ENCODE measurements around the gene CFAP97. TPM values are rescaled to one million over a fixed set of nuclear protein-coding genes. Genes with fewer than 3 reads are reported as not detected.
"Not testable (repeated sequence)": the region's sequence is repeated elsewhere in the genome, so short reads cannot be mapped to it uniquely, and the experiment has no call there.

CFAP97 gene
- polyA plus RNA-seq, 3 donors = 49.6 to 58.0 (median 52.3) TPM

DNA sequence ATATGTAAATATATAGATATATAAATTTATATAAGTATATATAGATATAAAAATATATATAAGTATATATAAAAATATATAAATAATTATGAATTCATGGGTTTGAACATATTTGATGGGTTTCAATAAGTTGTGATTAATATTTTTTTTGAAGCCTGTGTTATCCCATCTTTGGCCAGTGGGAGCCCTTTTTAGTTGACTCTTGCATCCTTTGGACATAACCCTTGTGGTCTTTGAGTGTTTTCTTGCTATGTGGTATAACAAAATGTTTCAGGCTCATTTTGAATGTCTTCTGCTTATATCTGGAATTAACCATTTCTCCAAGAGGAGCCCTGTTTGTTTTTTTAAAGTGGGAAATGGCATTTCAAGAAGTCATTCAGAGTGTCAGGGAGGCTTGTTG is 20.8 kb upstream of the CFAP97 start:
- no peak for DNase-seq (ENCODE audit: low read depth in 3 of 3, low spot score in 2 of 3)

DNA sequence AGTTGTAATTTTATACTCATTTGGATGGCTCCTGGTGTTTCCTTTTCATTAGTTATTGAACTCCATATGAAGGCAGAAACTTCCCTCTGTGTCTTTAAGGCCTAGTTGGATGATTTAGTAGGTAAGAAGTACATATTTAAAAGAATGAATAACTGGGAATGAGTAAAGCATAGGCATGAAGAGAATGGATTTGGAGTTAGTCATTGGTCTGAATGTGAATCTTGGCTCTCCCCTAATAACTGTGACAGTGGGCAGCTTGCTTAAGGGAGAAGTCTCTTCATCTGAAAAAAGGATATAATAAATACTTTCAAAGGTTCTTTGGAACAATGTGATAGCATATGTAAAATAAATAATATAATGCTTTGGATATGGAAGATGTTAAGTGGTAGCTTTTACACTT is 18.8 kb upstream of the CFAP97 start:
- no peak for DNase-seq (ENCODE audit: low read depth in 3 of 3, low spot score in 2 of 3)

DNA sequence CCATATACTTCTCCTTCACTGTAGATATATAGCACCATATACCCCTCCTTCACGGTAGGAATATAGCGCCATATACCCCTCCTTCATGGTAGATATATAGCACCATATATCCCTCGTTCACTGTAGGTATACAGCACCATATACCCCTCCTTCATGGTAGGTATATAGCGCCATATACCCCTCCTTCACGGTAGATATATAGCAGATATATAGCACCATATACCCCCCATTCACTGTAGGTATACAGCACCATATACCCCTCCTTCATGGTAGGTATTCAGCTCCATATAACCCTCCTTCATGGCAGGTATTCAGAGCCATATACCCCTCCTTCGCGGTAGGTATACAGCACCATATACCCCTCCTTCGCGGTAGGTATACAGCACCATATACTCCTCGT is 18.1 kb upstream of the CFAP97 start:
- no peak for DNase-seq (ENCODE audit: low read depth in 3 of 3, low spot score in 2 of 3)

DNA sequence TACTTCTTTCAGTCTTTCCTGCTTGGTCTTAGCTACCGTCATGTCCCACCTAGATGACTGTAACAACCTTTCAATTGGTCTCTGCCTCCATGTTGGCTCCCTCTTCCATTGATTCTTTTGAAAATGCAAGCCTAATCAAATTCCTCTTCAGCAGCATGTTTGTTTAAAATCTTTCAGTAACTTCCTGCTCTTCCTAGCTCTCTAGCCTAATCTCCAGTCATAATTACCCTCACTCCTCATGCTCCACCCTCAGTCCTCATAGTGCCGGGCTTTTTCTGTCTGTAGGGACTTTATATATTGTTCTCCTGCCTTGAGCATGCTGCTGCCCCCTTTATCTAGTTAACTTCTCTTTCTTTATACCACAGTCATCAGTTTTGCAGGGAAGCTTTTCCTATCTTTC is 17.7 kb upstream of the CFAP97 start:
- no peak for DNase-seq (ENCODE audit: low read depth in 3 of 3, low spot score in 2 of 3)

DNA sequence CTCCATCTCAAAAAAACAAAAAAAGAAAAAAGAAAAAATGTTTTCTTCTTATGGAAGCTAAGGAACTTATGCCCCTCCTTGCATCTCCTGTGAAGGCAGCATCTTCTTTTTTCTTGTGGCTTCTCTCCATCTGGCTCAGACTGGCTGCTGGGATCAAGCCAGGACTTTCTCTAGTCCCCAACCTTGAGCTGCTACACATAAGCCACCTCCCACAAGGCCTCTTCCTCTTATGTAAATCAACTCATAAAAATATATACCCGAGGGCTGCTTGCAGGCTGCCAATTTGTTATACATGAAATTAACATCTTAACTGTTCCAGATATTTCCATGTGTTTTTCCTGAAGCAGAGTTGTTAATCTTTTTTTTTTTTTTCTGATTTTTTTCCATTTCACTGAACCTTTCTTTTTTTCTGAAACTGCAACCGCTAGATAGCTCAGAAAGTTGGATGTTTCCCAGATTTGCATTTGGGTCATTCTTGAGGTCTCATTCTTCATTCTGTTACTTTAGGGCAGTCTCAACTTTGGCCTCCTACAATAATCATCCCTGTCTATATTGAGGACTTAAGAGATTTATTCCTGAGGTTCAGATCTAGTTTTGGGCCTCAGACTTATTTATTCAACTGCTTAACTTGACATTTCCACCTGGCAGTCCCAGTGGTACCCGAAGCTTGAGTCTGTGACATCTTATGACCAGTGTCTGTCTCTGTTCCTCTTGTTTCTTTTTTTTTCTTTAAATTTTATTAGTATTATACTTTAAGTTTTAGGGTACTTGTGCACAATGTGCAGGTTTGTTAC is 15.9 kb upstream of the CFAP97 start:
- no peak for DNase-seq (ENCODE audit: low read depth in 3 of 3, low spot score in 2 of 3)

DNA sequence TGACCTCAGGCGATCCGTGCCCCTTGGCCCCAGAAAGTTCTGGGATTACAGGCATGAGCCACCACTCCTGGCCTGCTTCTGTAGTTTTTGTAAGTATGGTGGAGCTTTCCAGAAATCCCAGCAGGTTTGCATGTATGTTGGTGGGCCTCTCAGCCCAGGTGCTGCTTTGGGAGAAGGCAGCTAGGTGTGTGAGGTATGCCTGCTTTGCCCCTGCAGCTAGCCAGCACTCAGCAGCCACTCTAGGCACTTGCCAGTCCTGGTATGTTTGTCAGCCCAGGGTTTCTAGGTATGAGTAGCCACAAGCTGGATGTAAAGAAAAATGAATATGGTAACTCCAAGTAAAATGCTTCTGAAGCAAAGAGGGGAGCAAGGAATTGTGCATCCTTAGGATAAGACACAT is 14.5 kb upstream of the CFAP97 start:
- DNase-seq (ENCODE audit: low read depth in 3 of 3, low spot score in 2 of 3) = no peak

DNA sequence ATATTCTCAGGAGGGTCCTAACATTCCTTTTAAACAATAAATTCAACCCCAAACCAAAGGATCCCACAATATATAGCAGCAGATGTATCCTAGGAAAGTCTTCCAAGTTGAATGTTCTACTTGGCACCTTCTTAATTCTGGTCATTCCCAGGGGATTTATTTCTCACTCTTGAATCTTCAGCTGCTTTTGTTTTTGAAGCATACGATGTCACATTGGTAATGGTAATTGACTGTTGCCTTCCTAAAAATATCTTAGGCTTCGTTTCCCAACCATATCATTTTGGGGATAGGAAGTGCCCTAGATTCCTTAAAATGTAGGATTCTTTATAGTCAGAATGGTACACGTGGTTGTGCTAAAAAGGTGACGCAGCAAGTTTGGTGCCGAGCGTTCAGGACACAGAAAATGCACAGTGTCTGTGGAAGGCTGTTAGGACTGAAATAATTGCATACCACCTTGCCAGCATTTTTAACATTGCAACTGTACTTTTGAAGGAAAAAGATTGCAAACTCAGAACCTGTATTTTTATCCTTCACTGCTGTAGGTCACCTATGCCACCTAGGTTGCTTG is 13.7 kb upstream of the CFAP97 start:
- DNase-seq (ENCODE audit: low read depth in 3 of 3, low spot score in 2 of 3) = no peak

DNA sequence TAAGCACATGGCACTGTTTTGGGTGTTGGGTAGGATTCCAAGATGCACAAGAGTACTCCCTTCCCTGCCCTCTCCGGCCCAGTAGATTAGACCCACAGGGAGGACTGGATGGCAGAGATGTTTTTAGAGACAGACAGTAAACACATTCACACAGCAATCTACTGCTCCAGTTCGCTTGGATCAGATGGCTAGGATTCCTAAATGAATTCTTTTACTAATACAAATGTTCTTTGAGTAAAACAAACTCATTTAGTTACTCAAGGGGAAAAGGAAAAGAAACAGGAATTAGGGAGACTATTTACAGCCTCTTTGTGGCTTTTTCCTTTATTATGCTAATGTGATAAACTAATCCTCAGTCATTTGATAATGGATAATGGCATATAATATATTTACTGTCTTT is 11.5 kb upstream of the CFAP97 start:
- DNase-seq (ENCODE audit: low read depth in 3 of 3, low spot score in 2 of 3) = no peak

DNA sequence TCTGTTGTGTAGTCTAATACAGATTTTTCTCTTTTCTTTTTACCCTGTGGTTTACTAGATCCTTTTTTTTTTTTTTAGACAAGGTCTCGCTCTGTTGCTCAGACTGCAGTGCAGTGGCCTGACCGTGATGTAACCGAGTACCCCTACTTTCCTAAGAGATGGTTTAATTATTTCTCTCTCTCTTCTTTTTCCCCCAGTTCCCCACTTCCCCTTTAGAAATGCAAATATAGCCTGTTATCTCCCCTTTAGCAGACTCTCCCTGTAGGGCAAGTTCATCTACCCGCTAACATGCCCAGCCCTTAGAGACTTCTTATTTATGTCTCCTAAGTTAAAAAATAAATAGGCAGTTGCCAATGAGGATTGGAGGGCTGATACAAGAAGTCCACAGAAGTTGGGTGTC is 10.1 kb upstream of the CFAP97 start:
- no peak for DNase-seq (ENCODE audit: low read depth in 3 of 3, low spot score in 2 of 3)

DNA sequence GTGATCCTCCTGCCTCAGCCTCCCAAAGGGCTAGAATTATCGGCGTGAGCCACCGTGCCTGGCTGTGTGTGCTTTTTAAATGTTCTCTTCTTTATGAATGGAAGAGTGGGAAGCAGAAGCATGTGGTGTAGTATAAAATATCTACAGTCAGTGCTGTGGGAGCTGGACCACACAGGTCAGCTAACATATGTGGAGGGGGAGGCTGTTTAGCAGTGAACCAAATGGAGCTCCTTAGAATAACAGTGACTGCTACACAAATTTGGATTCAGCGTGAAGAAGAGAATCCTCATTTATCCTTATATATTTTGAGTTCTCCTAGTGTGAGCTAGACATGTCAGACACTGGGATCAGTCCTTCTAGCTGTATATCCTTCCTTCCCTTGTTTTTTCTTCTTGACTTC is 8.8 kb upstream of the CFAP97 start:
- DNase-seq (ENCODE audit: low read depth in 3 of 3, low spot score in 2 of 3) = no peak

DNA sequence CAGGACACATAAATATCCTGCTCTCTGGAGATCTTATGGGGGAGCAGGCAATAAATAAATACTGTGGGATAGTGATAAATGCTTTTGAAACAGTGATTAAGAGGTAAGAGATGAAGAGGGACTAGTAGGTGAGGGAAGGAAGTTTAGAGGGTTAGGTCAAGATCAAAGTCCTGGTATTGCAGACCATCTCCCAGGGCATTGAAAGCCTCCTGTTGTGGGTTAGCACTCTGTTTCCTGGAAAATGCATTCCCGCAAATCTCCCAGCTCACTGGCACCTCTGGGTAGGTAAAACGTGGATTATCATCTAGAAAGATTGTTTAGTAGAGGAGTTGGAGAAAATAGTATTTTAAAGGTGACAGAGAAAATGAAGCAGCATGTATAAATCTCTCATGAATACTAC is 7.8 kb upstream of the CFAP97 start:
- DNase-seq (ENCODE audit: low read depth in 3 of 3, low spot score in 2 of 3) = no peak

DNA sequence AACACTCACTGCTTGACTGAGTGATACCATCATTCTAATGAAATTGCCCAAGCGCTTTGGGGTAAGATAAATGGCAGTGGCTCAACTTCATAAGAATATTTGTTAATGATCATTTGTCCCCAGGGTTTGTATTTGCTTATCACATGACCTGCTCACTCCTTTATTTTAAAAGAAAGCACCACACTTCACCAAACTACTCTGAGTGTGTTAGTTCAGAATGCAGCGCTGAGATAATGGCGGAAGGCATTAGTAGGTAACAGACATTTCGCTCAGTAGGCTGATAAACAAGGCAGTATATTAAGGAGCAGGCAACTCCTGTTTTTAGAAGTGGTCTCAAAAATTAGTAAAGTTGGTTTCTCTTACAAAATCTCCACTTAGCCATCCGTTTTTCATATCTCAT is 7.2 kb upstream of the CFAP97 start:
- DNase-seq (ENCODE audit: low read depth in 3 of 3, low spot score in 2 of 3) = no peak

DNA sequence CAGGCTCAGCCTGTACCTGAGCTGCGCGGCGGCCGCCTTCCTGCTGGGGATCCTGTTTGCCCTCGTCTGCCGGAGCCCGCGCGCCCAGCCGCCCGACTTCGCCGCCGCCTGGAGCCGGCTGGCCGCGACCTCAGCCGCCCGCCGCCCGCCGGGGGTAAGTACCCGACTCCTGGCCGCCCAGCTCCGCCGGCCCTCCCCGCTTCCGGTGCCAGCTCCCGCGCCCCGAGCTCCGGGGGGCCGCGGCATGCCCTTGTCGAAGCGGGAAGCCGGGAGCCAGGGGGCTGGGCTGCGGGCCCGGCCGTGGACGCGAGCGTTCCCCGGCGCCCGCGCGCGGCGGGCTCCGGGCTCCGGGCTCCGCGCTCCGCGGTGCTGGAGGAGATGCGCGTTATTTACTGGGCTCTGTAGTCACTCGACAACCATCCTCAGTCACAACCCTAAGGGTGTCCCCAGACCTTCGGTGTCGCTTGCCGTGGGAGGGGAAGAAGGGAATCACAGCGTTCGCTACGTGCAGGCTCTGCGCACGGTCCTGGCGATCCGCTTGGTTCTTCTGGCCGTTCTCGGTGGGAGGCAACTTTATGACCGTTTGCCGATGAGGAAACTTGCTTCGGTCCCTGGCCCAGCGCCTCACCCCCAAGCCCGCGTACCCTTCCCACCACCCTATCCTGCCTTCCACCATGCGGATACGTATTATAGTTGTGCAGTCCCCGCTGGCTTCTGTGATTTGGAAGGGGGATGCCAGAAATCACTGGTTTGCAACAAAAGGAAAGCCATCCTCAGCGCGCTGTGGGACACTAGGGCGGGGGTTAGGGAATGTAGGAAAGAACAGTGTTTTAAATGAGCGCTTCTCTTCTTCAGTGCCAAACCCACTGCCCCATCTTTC is 6.5 kb upstream of the CFAP97 start:
- no peak for DNase-seq (ENCODE audit: low read depth in 3 of 3, low spot score in 2 of 3)

DNA sequence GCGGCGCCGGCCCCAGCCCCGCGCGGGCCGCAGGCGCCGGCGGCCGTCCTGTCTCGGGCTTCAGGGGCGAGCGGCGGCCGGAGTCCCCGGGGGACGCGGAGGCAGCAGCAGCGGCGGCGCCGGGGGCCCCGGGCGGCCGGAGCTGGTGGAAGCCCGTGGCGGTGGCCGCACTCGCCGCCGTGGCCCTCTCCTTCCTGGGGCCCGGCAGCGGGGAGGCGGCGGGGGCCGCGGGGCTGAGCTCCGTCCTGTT is 6.0 kb upstream of the CFAP97 start:
- not testable (repeated sequence) for DNase-seq (ENCODE audit: low read depth in 3 of 3, low spot score in 2 of 3)

DNA sequence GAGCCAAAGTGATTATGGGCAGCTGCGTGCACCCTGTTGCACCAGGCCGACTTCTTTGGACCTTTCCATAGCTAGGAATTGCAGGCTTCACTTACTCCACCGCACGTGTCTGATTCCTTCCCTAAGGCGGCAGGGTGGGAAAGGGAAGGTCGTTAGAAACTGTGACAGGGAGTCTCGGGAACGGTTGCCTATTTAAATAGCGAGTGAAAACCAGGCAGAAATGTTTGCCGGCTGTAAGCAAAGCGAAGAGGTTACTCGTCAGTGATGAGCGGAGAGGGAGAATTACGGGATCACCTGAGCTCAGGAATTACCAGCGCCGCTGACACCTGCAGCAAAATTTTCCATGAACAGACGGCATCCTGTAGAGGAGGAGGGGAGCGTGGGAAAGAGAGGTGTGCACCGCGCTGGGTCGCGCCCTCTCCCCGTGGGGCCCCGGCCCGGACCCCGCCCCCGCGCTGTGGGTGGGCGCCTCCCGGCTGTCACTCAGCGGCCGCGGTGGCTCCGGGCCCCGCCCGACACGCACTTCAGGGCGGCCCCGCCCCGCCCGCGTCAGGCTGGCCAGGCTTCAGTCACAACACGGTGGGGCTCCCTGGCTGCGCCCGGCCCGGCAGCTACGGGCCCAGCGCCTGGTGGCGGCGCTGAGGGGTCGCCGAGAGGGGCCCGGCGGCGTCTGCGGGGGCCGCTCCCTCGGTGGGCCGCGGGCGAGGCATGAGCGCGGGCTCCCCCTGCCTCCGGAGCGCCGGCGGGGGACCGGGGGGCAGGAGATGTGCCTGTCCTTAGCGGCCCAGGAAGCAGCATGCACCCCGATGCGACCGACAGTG is 5.4 kb upstream of the CFAP97 start, which contains the start of gene SNX25:
Gene SNX25, plus strand, starts transcription at position 568 of the 821 bp plus-strand sequence. Its CDS starts 229 bp downstream, at position 797.
- no peak for DNase-seq (ENCODE audit: low read depth in 3 of 3, low spot score in 2 of 3)

DNA sequence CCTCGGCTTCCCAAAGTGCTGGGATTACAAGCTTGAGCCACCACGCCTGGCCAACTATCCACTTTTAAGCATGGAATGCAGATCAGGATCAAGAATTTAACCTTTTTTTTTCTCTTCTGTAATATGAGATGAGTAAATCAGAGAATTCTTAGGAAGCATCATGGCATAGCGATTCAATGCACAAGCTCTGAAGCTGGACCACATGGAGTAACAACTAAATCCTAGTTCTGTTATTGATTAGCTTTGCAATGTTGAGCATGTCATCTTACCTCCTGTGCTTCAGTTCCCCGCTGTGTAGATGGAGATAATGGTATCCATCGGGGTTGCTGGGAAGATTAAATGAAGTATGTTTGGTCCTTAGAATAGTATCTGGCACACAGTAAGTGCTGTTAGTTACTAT is 3.7 kb upstream of the CFAP97 start:
- DNase-seq (ENCODE audit: low read depth in 3 of 3, low spot score in 2 of 3) = no peak

DNA sequence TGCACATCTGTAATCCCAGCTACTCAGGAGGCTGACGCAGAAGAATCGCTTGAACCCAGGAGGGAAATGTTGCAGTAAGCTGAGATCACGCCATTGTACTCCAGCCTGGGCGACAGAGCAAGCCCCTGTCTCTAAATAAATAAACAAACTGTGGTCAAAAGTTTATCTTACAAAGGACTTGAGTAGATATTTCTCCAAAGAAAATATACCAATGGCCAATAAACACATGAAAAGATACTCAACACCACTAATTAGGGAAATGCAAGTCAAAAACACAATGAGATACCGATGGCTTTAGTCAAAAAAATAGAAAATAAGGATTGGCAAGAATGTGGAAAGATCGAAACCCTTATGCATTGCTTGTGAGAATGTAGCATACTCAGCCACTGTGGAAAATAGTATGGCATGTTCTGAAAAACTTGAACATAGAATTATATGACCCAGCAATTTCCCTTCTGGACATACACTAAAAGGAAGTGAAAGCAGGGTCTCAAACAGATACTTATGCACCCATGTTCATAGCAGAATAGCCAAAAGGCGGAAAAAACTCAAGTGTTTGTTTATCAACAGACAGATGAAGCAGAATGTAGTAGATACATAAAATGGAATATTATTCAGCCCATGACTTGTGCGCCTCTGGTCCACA is 2.0 kb upstream of the CFAP97 start:
- no peak for DNase-seq (ENCODE audit: low read depth in 3 of 3, low spot score in 2 of 3)

DNA sequence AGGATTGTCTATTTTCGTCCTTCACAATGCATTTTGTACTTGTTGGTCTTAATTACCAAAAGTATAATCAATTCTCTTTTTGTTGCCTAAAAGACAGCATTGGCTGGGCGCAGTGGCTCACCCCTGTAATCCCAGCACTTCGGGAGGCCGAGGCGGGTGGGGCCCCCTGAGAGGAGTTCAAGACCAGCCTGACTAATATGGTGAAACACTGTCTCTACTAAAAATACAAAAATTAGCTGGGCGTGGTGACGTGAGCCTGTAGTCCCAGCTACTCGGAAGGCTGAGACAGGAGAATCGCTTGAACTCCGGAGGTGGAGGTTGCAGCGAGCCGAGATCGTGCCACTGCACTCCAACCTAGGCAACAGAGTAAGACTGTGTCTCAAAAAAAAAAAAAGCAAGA is 1.3 kb upstream of the CFAP97 start:
- not testable (repeated sequence) for DNase-seq (ENCODE audit: low read depth in 3 of 3, low spot score in 2 of 3)

DNA sequence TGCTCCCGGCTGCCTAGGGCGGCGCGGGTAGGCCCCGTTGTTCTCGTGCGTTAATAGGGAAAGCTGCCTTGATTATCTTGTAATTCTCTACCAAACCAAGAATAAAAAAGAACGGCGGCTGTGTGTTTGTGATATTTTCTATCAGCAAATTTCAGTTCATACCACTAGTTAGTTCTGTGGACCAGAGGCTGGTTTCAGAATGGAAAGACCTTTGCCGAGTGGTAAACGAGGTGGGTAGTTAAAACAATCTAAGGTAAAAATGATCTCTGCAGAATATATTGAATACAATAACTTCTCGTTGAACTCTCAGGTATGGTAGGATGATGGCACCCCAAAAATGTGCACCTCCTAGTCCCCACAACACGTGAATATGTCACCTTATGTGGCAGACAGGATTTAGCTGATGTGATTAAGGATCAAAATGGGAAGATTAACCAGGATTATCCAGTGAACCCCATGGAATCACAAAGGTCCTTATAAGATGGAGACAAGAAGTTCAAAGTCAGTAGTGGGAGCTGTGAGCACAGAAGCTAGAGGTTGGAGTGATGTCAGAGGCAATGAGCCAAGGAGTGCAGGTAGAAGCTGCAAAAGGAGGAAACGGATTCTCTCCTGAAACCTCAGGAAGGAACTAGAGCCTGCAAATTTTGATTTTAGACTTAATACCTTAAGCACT is 574 bp upstream of the CFAP97 start:
- DNase-seq (ENCODE audit: low read depth in 3 of 3, low spot score in 2 of 3) = no peak

DNA sequence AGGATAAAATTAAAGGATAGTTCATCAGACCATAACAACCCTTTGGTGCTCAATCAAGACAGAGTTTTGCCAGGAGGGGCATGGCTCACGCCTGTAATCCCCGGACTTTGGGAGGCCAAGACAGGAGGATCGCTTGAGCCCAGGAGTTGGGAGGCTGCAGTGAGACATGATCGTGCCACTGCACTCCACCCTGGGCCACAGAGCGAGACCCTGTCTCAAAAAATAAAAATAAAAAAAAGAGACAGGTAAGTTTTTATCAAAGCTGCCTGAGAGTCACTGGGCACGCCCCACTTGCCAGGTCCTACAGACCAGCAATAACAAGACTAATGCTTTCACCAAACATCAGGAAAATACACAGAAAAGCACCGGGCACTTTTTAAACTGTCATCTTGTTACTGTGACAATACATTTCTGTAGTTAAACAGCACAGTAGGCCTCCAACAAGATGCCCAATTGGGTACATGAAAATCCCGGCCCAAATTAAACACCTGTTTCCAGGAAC is 765 bp downstream of the CFAP97 start:
- DNase-seq (ENCODE audit: low read depth in 3 of 3, low spot score in 2 of 3) = no peak
